ENCODE data around the gene MFSD12.
"Not testable (repeated sequence)": the region's sequence is repeated elsewhere in the genome, so short reads cannot be mapped to it uniquely, and the experiment has no call there.

Gene MFSD12

GRCh38 chr19:3536429-3537100 lies 20.8 kb downstream of the MFSD12 start:
- DNase-seq (ENCODE audit: low read depth, low spot score): no peak

- DNase-seq (ENCODE audit: low read depth, low spot score): no peak
Measured at GRCh38 chr19:3535981-3536380, 21.4 kb downstream of the MFSD12 start.

GRCh38 chr19:3535563-3535965 lies 21.8 kb downstream of the MFSD12 start:
- no peak for DNase-seq (ENCODE audit: low read depth, low spot score)

- DNase-seq (ENCODE audit: low read depth, low spot score): no peak
Measured at GRCh38 chr19:3535235-3535535, 22.2 kb downstream of the MFSD12 start.

GRCh38 chr19:3534375-3535234 lies 22.8 kb downstream of the MFSD12 start:
- DNase-seq (ENCODE audit: low read depth, low spot score): no peak

GRCh38 chr19:3533563-3534216 lies 23.7 kb downstream of the MFSD12 start:
- no peak for DNase-seq (ENCODE audit: low read depth, low spot score)

GRCh38 chr19:3533033-3533432 lies 24.4 kb downstream of the MFSD12 start:
- no peak for DNase-seq (ENCODE audit: low read depth, low spot score)

- no peak for DNase-seq (ENCODE audit: low read depth, low spot score)
Measured at GRCh38 chr19:3532154-3532786, 25.1 kb downstream of the MFSD12 start.

- DNase-seq (ENCODE audit: low read depth, low spot score): no peak
Measured at GRCh38 chr19:3531716-3532115, 25.7 kb downstream of the MFSD12 start.

- DNase-seq (ENCODE audit: low read depth, low spot score): no peak
Measured at GRCh38 chr19:3530389-3530788, 27.0 kb downstream of the MFSD12 start.

- not testable (repeated sequence) for DNase-seq (ENCODE audit: low read depth, low spot score)
Measured at GRCh38 chr19:3529299-3529698, 28.1 kb downstream of the MFSD12 start.

- DNase-seq (ENCODE audit: low read depth, low spot score): no peak
Measured at GRCh38 chr19:3528539-3529211, 28.7 kb downstream of the MFSD12 start.

- DNase-seq (ENCODE audit: low read depth, low spot score): no peak
Measured at GRCh38 chr19:3528080-3528479, 29.3 kb downstream of the MFSD12 start.

GRCh38 chr19:3527238-3527910 lies 30.0 kb downstream of the MFSD12 start:
- DNase-seq (ENCODE audit: low read depth, low spot score): no peak

GRCh38 chr19:3526507-3527237 lies 30.7 kb downstream of the MFSD12 start:
- DNase-seq (ENCODE audit: low read depth, low spot score): no peak

- no peak for DNase-seq (ENCODE audit: low read depth, low spot score)
Measured at GRCh38 chr19:3524904-3525451, 32.4 kb downstream of the MFSD12 start.

GRCh38 chr19:3524078-3524842 lies 33.1 kb downstream of the MFSD12 start:
- DNase-seq (ENCODE audit: low read depth, low spot score): no peak

- no peak for DNase-seq (ENCODE audit: low read depth, low spot score)
Measured at GRCh38 chr19:3523361-3524077, 33.9 kb downstream of the MFSD12 start.

Data from iPS DF 19.7 (cell line).